ENCODE data around the gene MARCHF2.

- TF ChIP-seq CTCF (conservative IDR thresholded peaks at IDR 0.05; ENCODE audit: low read depth, low read length) (no peak), EZH2 (IDR thresholded peaks at IDR 0.05; ENCODE audit: low read length, unreplicated experiment) (no peak)
Measured at GRCh38 chr19:8445488-8446001, 32.4 kb downstream of the MARCHF2 start.

All from PC-3 (cell line).